Liver (tissue), 9 donors: ENCODE measurements around the gene DMRTB1. TPM values are rescaled to one million over a fixed set of nuclear protein-coding genes. Genes with fewer than 3 reads are reported as not detected.
"Not testable (repeated sequence)": the region's sequence is repeated elsewhere in the genome, so short reads cannot be mapped to it uniquely, and the experiment has no call there.

Experiments
- DNase-seq: peaks from one replicate; pipeline ENCODE4 v3.0.0-alpha.2; 2017; ENCODE audit warnings: low spot score
- H3K27ac ChIP-seq, 2 donors: one replicate each; pipeline ENCODE4 v1.7.0; 2013; ENCODE audit warnings: inconsistent platforms in 2 of 2, low read length in 2 of 2, control low read depth in 1 of 2, low read depth in 1 of 2, mild to moderate bottlenecking in 1 of 2
- H3K27me3 ChIP-seq, 4 donors: one replicate each; pipeline versions ENCODE4 v1.6.1 to v1.7.0; 2013; ENCODE audit warnings: low read length in 3 of 4, inconsistent platforms in 1 of 4, mild to moderate bottlenecking in 1 of 4, moderate library complexity in 1 of 4; ENCODE audit not compliant: control insufficient read depth in 4 of 4, insufficient read depth in 4 of 4
- H3K36me3 ChIP-seq, 4 donors: one replicate each; pipeline versions ENCODE4 v1.6.1 to v1.7.0; 2013; ENCODE audit warnings: low read length in 3 of 4, mild to moderate bottlenecking in 3 of 4, low read depth in 1 of 4, moderate library complexity in 1 of 4; ENCODE audit not compliant: control insufficient read depth in 4 of 4, insufficient read depth in 3 of 4
- H3K4me1 ChIP-seq, 4 donors: one replicate each; pipeline versions ENCODE4 v1.6.1 to v1.7.0; 2013; ENCODE audit warnings: low read length in 3 of 4, mild to moderate bottlenecking in 3 of 4, moderate library complexity in 1 of 4; ENCODE audit not compliant: control insufficient read depth in 4 of 4, insufficient read depth in 4 of 4
- H3K4me3 ChIP-seq, 3 donors: one replicate each; pipeline versions ENCODE4 v1.6.1 to v1.7.0; 2013; ENCODE audit warnings: low read length in 3 of 3, control low read depth in 1 of 3, low read depth in 1 of 3, mild to moderate bottlenecking in 1 of 3
- H3K9ac ChIP-seq, 2 donors: one replicate each; pipeline ENCODE4 v1.7.0; 2013; ENCODE audit warnings: low read length in 2 of 2, mild to moderate bottlenecking in 2 of 2, moderate library complexity in 2 of 2, control low read depth in 1 of 2, low read depth in 1 of 2
- H3K9me3 ChIP-seq, 4 donors: one replicate each; pipeline versions ENCODE4 v1.6.1 to v1.7.0; 2013; ENCODE audit warnings: low read length in 3 of 4; ENCODE audit not compliant: control insufficient read depth in 4 of 4
- EGR1 ChIP-seq, 2 donors: IDR thresholded peaks; 2 replicates each; pipeline ENCODE4 v1.6.1; 2016 to 2018; ENCODE audit warnings: antibody characterized with exemption in 2 of 2, low read depth in 2 of 2
- FOXA1 ChIP-seq: IDR thresholded peaks from 2 replicates; pipeline ENCODE4 v1.6.1; 2016; ENCODE audit warnings: antibody characterized with exemption
- FOXA2 ChIP-seq: IDR thresholded peaks from 2 replicates; pipeline ENCODE4 v1.6.1; 2016; ENCODE audit warnings: antibody characterized with exemption
- GABPA ChIP-seq, 2 donors: IDR thresholded peaks in 1 of 2; conservative IDR thresholded peaks in 1 of 2; 2 replicates each; pipeline ENCODE4 v1.6.1; 2016; ENCODE audit warnings: antibody characterized with exemption in 2 of 2, mild to moderate bottlenecking in 1 of 2, moderate library complexity in 1 of 2
- HNF4G ChIP-seq: IDR thresholded peaks from 2 replicates; pipeline ENCODE4 v1.6.1; 2016; ENCODE audit warnings: antibody characterized with exemption
- RAD21 ChIP-seq, 2 donors: IDR thresholded peaks; 2 replicates each; pipeline ENCODE4 v1.6.1; 2016; ENCODE audit warnings: antibody characterized with exemption in 2 of 2, mild to moderate bottlenecking in 2 of 2
- TAF1 ChIP-seq: conservative IDR thresholded peaks from 2 replicates; pipeline ENCODE4 v1.6.1; 2016; ENCODE audit warnings: antibody characterized with exemption, mild to moderate bottlenecking
- WGBS: extraction: QIAGEN DNeasy Blood & Tissue Kit; methylation state at CpG from one replicate; pipeline ENCODE4 v1.1.7; 2013; 5-methylcytosine and 5-hydroxymethylcytosine counted together
- polyA plus RNA-seq, 2 donors: library from polyadenylated mRNA; stranded (reverse) in 1 of 2; unstranded in 1 of 2; fragments of 200-250 nt in 1 of 2; fragments of >200 nt in 1 of 2; fragmentation: Nextera tagmentation in 1 of 2; extraction: Ambion mirVana in 1 of 2; gene quantifications; one replicate each; pipeline versions ENCODE4 v1.2.1 to v1.2.3, GENCODE V29; 2013 to 2015
- total RNA-seq, 2 donors: library from RNA; depleted of rRNA; stranded (reverse); fragments of >200 nt; gene quantifications; one replicate each; pipeline ENCODE4 v1.2.3, GENCODE V29; 2014
- TF ChIP-seq, protein P1 (sequence below): IDR thresholded peaks from 2 replicates; pipeline ENCODE4 v1.6.1; 2016; ENCODE audit warnings: antibody characterized with exemption
- TF ChIP-seq, protein P2 (sequence below): fragments of 150-350 bp; IDR thresholded peaks from 2 replicates; pipeline ENCODE4 v1.5.1; 2017; ENCODE audit warnings: improper control_type of control experiment, low read depth, low read length; ENCODE audit not compliant: missing input control
- donor health status: healthy.
- donor health status: healthy.
- donor health status: healthy.
- donor health status: healthy.
- donor health status: healthy.

Gene DMRTB1
- total and polyA plus RNA-seq, 4 donors = not detected

DNA sequence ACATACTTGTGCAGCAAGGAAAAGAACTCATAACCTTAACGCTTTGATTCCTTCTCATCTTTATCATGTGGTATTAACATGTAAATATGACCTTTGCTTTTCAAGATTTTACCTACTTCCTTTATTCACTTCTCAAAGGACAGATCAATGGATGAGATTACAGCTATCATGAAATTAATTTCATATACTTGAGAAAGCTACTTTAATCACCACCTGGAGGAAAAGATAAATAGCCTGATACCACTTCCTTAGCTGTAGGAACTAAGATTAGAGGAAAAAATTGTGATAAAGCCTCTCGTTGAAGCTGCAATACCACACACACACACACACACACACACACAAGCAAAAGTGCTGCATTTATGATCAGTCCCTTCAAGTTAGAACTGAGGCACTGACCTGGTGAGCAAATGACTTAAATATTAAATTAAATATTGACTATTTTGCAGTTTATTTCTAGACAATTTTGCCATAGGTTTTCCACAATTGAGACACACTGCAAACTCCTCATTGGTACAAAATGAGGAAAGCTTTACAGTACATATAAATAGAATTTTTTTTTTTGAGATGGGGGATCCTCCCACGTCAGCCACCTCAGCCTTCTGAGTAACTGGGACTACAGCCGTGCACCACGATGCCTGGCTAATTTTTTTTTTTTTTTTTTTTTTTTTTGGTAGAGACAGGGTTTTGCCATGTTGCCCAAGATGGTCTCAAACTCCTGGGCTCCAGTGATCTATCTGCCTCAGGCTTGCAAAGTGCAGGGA lies 27.2 kb upstream of the DMRTB1 start:
- Histone ChIP-seq H3K27me3 (peaks cover 0 to 4% (median 0%) of the 10 kb centered on the region in 4 donors), H3K4me3 (no peak overlapping the region), H3K9ac (no peak overlapping the region), H3K9me3 (peaks cover 0 to 6% (median 2%) of the 10 kb centered on the region in 4 donors), H3K4me1 (no peaks in the 10 kb centered on the region), H3K36me3 (no peaks in the 10 kb centered on the region), H3K27ac (no peak overlapping the region)
- WGBS = 44% methylated on average over 5 of the region's 5 CpGs
- TF ChIP-seq, protein P1, sequence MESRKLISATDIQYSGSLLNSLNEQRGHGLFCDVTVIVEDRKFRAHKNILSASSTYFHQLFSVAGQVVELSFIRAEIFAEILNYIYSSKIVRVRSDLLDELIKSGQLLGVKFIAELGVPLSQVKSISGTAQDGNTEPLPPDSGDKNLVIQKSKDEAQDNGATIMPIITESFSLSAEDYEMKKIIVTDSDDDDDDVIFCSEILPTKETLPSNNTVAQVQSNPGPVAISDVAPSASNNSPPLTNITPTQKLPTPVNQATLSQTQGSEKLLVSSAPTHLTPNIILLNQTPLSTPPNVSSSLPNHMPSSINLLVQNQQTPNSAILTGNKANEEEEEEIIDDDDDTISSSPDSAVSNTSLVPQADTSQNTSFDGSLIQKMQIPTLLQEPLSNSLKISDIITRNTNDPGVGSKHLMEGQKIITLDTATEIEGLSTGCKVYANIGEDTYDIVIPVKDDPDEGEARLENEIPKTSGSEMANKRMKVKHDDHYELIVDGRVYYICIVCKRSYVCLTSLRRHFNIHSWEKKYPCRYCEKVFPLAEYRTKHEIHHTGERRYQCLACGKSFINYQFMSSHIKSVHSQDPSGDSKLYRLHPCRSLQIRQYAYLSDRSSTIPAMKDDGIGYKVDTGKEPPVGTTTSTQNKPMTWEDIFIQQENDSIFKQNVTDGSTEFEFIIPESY = no peak
- TF ChIP-seq HNF4G = no peak
- no peak for TF ChIP-seq GABPA (IDR thresholded peaks at IDR 0.05 in 1 of 2, conservative IDR thresholded peaks at IDR 0.05 in 1 of 2)
- TF ChIP-seq EGR1 (IDR thresholded peaks at IDR 0.05; ENCODE audit: low read depth in 2 of 2) = no peak
- TF ChIP-seq, protein P2, sequence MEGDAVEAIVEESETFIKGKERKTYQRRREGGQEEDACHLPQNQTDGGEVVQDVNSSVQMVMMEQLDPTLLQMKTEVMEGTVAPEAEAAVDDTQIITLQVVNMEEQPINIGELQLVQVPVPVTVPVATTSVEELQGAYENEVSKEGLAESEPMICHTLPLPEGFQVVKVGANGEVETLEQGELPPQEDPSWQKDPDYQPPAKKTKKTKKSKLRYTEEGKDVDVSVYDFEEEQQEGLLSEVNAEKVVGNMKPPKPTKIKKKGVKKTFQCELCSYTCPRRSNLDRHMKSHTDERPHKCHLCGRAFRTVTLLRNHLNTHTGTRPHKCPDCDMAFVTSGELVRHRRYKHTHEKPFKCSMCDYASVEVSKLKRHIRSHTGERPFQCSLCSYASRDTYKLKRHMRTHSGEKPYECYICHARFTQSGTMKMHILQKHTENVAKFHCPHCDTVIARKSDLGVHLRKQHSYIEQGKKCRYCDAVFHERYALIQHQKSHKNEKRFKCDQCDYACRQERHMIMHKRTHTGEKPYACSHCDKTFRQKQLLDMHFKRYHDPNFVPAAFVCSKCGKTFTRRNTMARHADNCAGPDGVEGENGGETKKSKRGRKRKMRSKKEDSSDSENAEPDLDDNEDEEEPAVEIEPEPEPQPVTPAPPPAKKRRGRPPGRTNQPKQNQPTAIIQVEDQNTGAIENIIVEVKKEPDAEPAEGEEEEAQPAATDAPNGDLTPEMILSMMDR = no peak
- no peak for TF ChIP-seq TAF1
- TF ChIP-seq FOXA1 = no peak
- no peak for TF ChIP-seq FOXA2
- no peak for DNase-seq

DNA sequence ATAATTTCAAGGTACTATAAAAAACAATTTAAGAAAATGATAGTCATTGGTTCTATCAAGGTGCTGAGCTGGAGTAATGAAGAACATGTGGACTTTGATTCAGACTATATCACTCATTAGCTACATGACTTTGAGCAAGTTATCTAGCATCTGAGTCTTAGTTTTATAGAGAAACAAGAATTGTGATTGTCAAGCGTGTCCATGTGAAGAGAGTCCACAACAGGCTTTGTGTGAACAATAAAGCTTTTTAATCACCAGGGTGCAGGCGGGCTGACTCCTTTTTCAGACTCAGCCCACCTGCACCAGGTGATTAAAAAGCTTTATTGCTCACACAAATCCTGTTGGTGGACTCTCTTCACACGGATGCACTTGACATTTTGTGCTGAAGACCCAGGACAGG lies 26.6 kb upstream of the DMRTB1 start:
- Histone ChIP-seq H3K9me3 (peaks cover 0 to 6% (median 2%) of the 10 kb centered on the region in 4 donors), H3K9ac (no peak overlapping the region), H3K36me3 (no peaks in the 10 kb centered on the region), H3K27me3 (peaks cover 0 to 4% (median 0%) of the 10 kb centered on the region in 4 donors), H3K4me1 (no peaks in the 10 kb centered on the region), H3K27ac (no peak overlapping the region), H3K4me3 (no peak overlapping the region)
- no peak for DNase-seq
- WGBS = 73% methylated on average over 3 of the region's 3 CpGs
- no peak for TF ChIP-seq RAD21 (IDR thresholded peaks at IDR 0.05)

DNA sequence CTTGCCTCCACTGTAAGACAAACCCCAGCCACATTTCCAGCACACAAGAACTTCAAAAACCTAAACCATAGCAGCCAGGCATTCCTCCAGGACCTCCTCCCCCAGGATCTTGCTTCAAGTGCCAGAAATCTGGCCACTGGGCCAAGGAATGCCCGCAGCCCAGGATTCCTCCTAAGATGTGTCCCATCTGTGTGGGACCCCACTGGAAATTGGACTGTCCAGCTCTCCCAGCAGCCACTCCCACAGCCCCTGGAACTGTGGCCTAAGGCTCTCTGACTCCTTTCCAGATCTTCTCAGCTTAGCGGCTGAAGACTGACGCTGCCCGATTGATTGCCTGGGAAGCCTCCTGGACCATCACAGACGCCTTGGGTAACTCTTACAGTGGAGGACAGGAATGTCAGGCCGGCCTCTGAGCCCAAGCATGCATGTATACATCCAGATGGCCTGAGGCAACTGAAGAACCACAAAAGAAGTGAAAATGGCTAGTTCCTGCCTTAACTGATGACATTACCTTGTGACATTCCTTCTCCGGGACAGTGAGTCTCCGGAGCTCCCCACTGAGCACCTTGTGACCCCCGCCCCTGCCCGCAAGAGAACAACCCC lies 24.7 kb upstream of the DMRTB1 start:
- WGBS = 89% methylated on average over 10 of the region's 10 CpGs
- not testable (repeated sequence) for H3K9me3 ChIP-seq, DNase-seq, H3K4me1 ChIP-seq, H3K4me3 ChIP-seq, H3K27ac ChIP-seq, H3K27me3 ChIP-seq, H3K36me3 ChIP-seq, H3K9ac ChIP-seq
